H1 (cell line): Measurements from ENCODE around the gene KLHDC4. TPM values are rescaled to one million over a fixed set of nuclear protein-coding genes. Genes with fewer than 3 reads are reported as not detected.

ENCODE experiments used
- CTCF ChIA-PET: fragments of 300-600 bp; sonication (Branson Sonifier 250); formaldehyde crosslinking; loops from one replicate; lab custom pipeline; 2021; ENCODE audit not compliant: partially characterized antibody; lab: Charles Lee
- POLR2A ChIA-PET: fragments of 300-600 bp; sonication (Branson Sonifier 250); formaldehyde crosslinking; loops from one replicate; lab custom pipeline; 2021; ENCODE audit warnings: inconsistent platforms; ENCODE audit not compliant: partially characterized antibody; lab: Charles Lee
- DNase-seq, 2 experiments: peaks; one replicate each; pipeline versions ENCODE4 v3.0.0 to v3.0.0-alpha.2; 2010 to 2022; ENCODE audit warnings: low spot score in 2 of 2, low read depth in 1 of 2, mixed read lengths in 1 of 2
- FAIRE-seq: peaks from 2 replicates; lab custom pipeline; 2011; peaks lifted over from hg19 to GRCh38; lab: Jason Lieb, UNC
- H2AFZ ChIP-seq: 2 replicates; pipeline ENCODE4 v1.8.1; 2012; ENCODE audit warnings: low read length, inconsistent platforms
- H2AK5ac ChIP-seq: 2 replicates; pipeline ENCODE4 v1.6.1; 2013; ENCODE audit warnings: low read depth, low read length
- H2BK120ac ChIP-seq: replicated peaks from 2 replicates; pipeline ENCODE3; 2013; ENCODE audit warnings: low read depth, low read length, inconsistent platforms
- H2BK12ac ChIP-seq: 2 replicates; pipeline ENCODE4 v1.6.1; 2013; ENCODE audit warnings: low read depth, low read length
- H2BK15ac ChIP-seq: 2 replicates; pipeline ENCODE4 v1.6.1; 2013; ENCODE audit warnings: low read length
- H2BK20ac ChIP-seq: 2 replicates; pipeline ENCODE4 v1.6.1; 2013; ENCODE audit warnings: low read length
- H2BK5ac ChIP-seq: 2 replicates; pipeline ENCODE4 v1.6.1; 2013; ENCODE audit warnings: low read depth, low read length
- H3K14ac ChIP-seq: 2 replicates; pipeline ENCODE4 v1.6.1; 2013; ENCODE audit warnings: inconsistent platforms; ENCODE audit not compliant: insufficient read length
- H3K18ac ChIP-seq: 2 replicates; pipeline ENCODE4 v1.6.1; 2013; ENCODE audit warnings: low read length; ENCODE audit errors: extremely low read depth
- H3K23ac ChIP-seq: 2 replicates; pipeline ENCODE4 v1.6.1; 2013; ENCODE audit warnings: inconsistent platforms; ENCODE audit not compliant: insufficient read length
- H3K23me2 ChIP-seq: 2 replicates; pipeline ENCODE4 v1.6.1; 2013; ENCODE audit warnings: low read depth, low read length
- H3K27ac ChIP-seq: 2 replicates; pipeline ENCODE4 v1.6.1; 2011; ENCODE audit warnings: low read depth, low read length, inconsistent platforms
- H3K27me3 ChIP-seq, 4 experiments: replicated peaks in 1 of 4; 1 replicate in 1 of 4; 2 replicates in 3 of 4; pipeline versions ENCODE4 v1.6.1 to v1.8.1; 2011 to 2013; ENCODE audit warnings: low read length in 3 of 4, mild to moderate bottlenecking in 3 of 4, inconsistent platforms in 2 of 4, mixed read lengths in 2 of 4, moderate library complexity in 1 of 4; ENCODE audit not compliant: control insufficient read depth in 3 of 4, insufficient read depth in 3 of 4; ENCODE audit errors: extremely low read depth in 1 of 4
- H3K36me3 ChIP-seq, 4 experiments: 2 replicates each; pipeline versions ENCODE4 v1.6.1 to v1.8.1; 2011 to 2013; ENCODE audit warnings: mild to moderate bottlenecking in 4 of 4, low read length in 3 of 4, moderate library complexity in 2 of 4, control low read depth in 1 of 4, inconsistent platforms in 1 of 4; ENCODE audit not compliant: insufficient read depth in 4 of 4, control insufficient read depth in 2 of 4
- H3K4ac ChIP-seq: replicated peaks from 2 replicates; pipeline ENCODE3; 2013; ENCODE audit warnings: low read length, low read depth, mixed read lengths, inconsistent platforms; ENCODE audit not compliant: insufficient read length
- H3K4me1 ChIP-seq, 4 experiments: replicated peaks in 1 of 4; 1 replicate in 1 of 4; 2 replicates in 3 of 4; pipeline versions ENCODE4 v1.6.1 to v1.8.1; 2011 to 2013; ENCODE audit warnings: low read length in 3 of 4, inconsistent platforms in 2 of 4, mixed read lengths in 1 of 4; ENCODE audit not compliant: insufficient read depth in 4 of 4, control insufficient read depth in 3 of 4
- H3K4me2 ChIP-seq, 2 experiments: 2 replicates each; pipeline versions ENCODE4 v1.6.1 to v1.8.1; 2011 to 2013; ENCODE audit warnings: low read depth in 2 of 2, low read length in 2 of 2, control low read depth in 1 of 2, inconsistent platforms in 1 of 2, mild to moderate bottlenecking in 1 of 2; ENCODE audit not compliant: insufficient read depth in 1 of 2
- H3K4me3 ChIP-seq, 4 experiments: fragments of 200-600, 300-600 bp in 1 of 4; sonication (generic), shearing (Covaris generic), sonication (Bioruptor Twin) in 1 of 4; 2 replicates each; pipeline versions ENCODE4 v1.5.1 to v1.8.1; 2011 to 2016; ENCODE audit warnings: low read length in 4 of 4, low read depth in 3 of 4, control low read depth in 2 of 4, inconsistent platforms in 2 of 4, mild to moderate bottlenecking in 2 of 4, mixed read lengths in 1 of 4, moderate library complexity in 1 of 4; ENCODE audit not compliant: insufficient read depth in 2 of 4; ENCODE audit errors: extremely low read depth in 1 of 4
- H3K56ac ChIP-seq: replicated peaks from 2 replicates; pipeline ENCODE3; 2013; ENCODE audit warnings: low read depth, mild to moderate bottlenecking, mixed read lengths, low read length, inconsistent platforms; ENCODE audit not compliant: insufficient read length
- H3K79me1 ChIP-seq: 2 replicates; pipeline ENCODE4 v1.6.1; 2013; ENCODE audit warnings: low read depth, low read length, control low read depth
- H3K79me2 ChIP-seq, 2 experiments: 2 replicates each; pipeline versions ENCODE4 v1.6.1 to v1.8.1; 2012 to 2013; ENCODE audit warnings: low read length in 2 of 2, mild to moderate bottlenecking in 2 of 2, inconsistent platforms in 1 of 2; ENCODE audit not compliant: insufficient read depth in 2 of 2, control insufficient read depth in 1 of 2
- H3K9ac ChIP-seq, 4 experiments: replicated peaks in 1 of 4; 1 replicate in 1 of 4; 2 replicates in 3 of 4; pipeline versions ENCODE4 v1.6.1 to v1.8.1; 2011 to 2013; ENCODE audit warnings: low read depth in 3 of 4, low read length in 3 of 4, control low read depth in 2 of 4, mild to moderate bottlenecking in 2 of 4, moderate library complexity in 2 of 4, inconsistent platforms in 1 of 4; ENCODE audit errors: extremely low read depth in 1 of 4
- H3K9me3 ChIP-seq, 2 experiments: 2 replicates each; pipeline versions ENCODE4 v1.6.1 to v1.8.1; 2012 to 2013; ENCODE audit warnings: mild to moderate bottlenecking in 2 of 2, moderate library complexity in 2 of 2, control low read depth in 1 of 2, inconsistent platforms in 1 of 2, low read depth in 1 of 2, low read length in 1 of 2, mixed read lengths in 1 of 2; ENCODE audit not compliant: insufficient read depth in 2 of 2
- H4K20me1 ChIP-seq, 2 experiments: replicated peaks in 1 of 2; 2 replicates each; pipeline versions ENCODE3 to v1.8.1; 2011 to 2013; ENCODE audit warnings: inconsistent platforms in 2 of 2, low read length in 2 of 2, mild to moderate bottlenecking in 1 of 2; ENCODE audit not compliant: insufficient read depth in 2 of 2, control insufficient read depth in 1 of 2
- H4K5ac ChIP-seq: 2 replicates; pipeline ENCODE4 v1.6.1; 2013; ENCODE audit warnings: low read length, low read depth, mixed read lengths, inconsistent platforms; ENCODE audit not compliant: insufficient read length
- H4K8ac ChIP-seq: 2 replicates; pipeline ENCODE4 v1.8.0; 2013; ENCODE audit warnings: mild to moderate bottlenecking, moderate library complexity, low read length, inconsistent platforms; ENCODE audit not compliant: insufficient read depth; ENCODE audit errors: extremely low read depth
- H4K91ac ChIP-seq: replicated peaks from 2 replicates; pipeline ENCODE3; 2013; ENCODE audit warnings: low read length, mixed read lengths, inconsistent platforms; ENCODE audit not compliant: insufficient read length
- CTCF ChIP-seq, 3 experiments: IDR thresholded peaks; 1 replicate in 2 of 3; 2 replicates in 1 of 3; pipeline versions ENCODE4 v1.5.1 to v1.6.1; 2011; ENCODE audit warnings: low read length in 3 of 3, mild to moderate bottlenecking in 3 of 3, inconsistent platforms in 2 of 3, low read depth in 1 of 3, moderate library complexity in 1 of 3; ENCODE audit not compliant: insufficient read depth in 1 of 3; ENCODE audit errors: control extremely low read depth in 1 of 3
- E2F6 ChIP-seq: IDR thresholded peaks from 2 replicates; pipeline ENCODE4 v1.6.1; 2012; ENCODE audit warnings: inconsistent platforms
- GTF2F1 ChIP-seq: IDR thresholded peaks from 2 replicates; pipeline ENCODE4 v1.6.1; 2012; ENCODE audit warnings: low read depth, low read length, improper control_type of control experiment, borderline replicate concordance
- NRF1 ChIP-seq: IDR thresholded peaks from 2 replicates; pipeline ENCODE4 v1.6.1; 2011; ENCODE audit warnings: mild to moderate bottlenecking, low read depth, low read length, improper control_type of control experiment
- RBBP5 ChIP-seq: IDR thresholded peaks from 2 replicates; pipeline ENCODE4 v1.7.1; 2012; ENCODE audit warnings: low read depth, mild to moderate bottlenecking, inconsistent platforms, low read length, moderate library complexity, borderline replicate concordance
- SIX5 ChIP-seq: IDR thresholded peaks from 2 replicates; pipeline ENCODE4 v1.6.1; 2011; ENCODE audit warnings: mild to moderate bottlenecking, low read depth, low read length
- SRF ChIP-seq: IDR thresholded peaks from 2 replicates; pipeline ENCODE4 v1.6.1; 2011; ENCODE audit warnings: mild to moderate bottlenecking, low read depth, low read length, moderate library complexity
- TEAD4 ChIP-seq: IDR thresholded peaks from 2 replicates; pipeline ENCODE4 v1.6.1; 2012; ENCODE audit warnings: low read depth, low read length, inconsistent platforms, mixed read lengths
- USF2 ChIP-seq: IDR thresholded peaks from 2 replicates; pipeline ENCODE4 v1.6.1; 2011; ENCODE audit warnings: low read length, improper control_type of control experiment
- WGBS, 2 experiments: shearing (Covaris generic) in 1 of 2; methylation state at CpG; one replicate each; pipeline versions ENCODE4 v1.1.6 to v1.1.7; 2013 to 2015; ENCODE audit warnings: low lambda C conversion rate in 2 of 2, mixed read lengths in 2 of 2, inconsistent platforms in 1 of 2, low coverage in 1 of 2, missing lambda C conversion rate in 1 of 2; ENCODE audit not compliant: insufficient replicate concordance in 2 of 2, insufficient coverage in 1 of 2, insufficient read length in 1 of 2; ENCODE audit errors: extremely low coverage in 1 of 2, missing lambda C conversion rate in 1 of 2; 5-methylcytosine and 5-hydroxymethylcytosine counted together
- polyA plus RNA-seq, 7 experiments: library from polyadenylated mRNA; depleted of rRNA in 3 of 7; stranded (reverse) in 5 of 7; unstranded in 2 of 7; fragments of >200 nt in 5 of 7; fragments of 200-250 nt in 2 of 7; gene quantifications; 1 replicate in 5 of 7; 2 replicates in 1 of 7; 4 replicates in 1 of 7; pipeline versions ENCODE4 v1.2.1 to v1.2.3, GENCODE V29; 2011 to 2013; ENCODE audit warnings: missing spikeins in 2 of 7, mixed read lengths in 2 of 7
- total RNA-seq: library from RNA; stranded (reverse); fragmentation: NEBNext Ultra II Directional; extraction: Animal tissue kit (Norgen Biotek cat#: 25700); gene quantifications from 2 replicates; pipeline ENCODE4 v1.2.1, GENCODE V29; 2021

Gene KLHDC4
- total and polyA plus RNA-seq, 2 of the 8 experiments (the other 6 are each of a cell fraction or from before 2014, with no cell fraction given): 23.7 to 63.9 TPM

- H2BK5ac ChIP-seq: no peak overlapping the region
- no peaks in the 10 kb centered on the region for H3K9me3 ChIP-seq
- H3K79me1 ChIP-seq: no peaks in the 10 kb centered on the region
- CTCF ChIA-PET: interaction anchor here (0.7 to 6.6 kb wide), 4 partner anchors 14 to 60 kb away, joined by 3 to 47 read pairs (median 3); no protein-coding TSS in a partner anchor
- H3K14ac ChIP-seq: no peak overlapping the region
- H3K4me2 ChIP-seq: no peak overlapping the region
- peaks cover 0 to 7% (median 0%) of the 10 kb centered on the region in 4 experiments; a peak in 1 of 8 replicates for H3K36me3 ChIP-seq
- POLR2A ChIA-PET: no interaction called here
- H3K4me1 ChIP-seq: no peaks in the 10 kb centered on the region; a peak in 1 of 7 replicates
- H3K27me3 ChIP-seq: no peaks in the 10 kb centered on the region
- H3K23me2 ChIP-seq: no peaks in the 10 kb centered on the region
- DNase-seq (no peak), FAIRE-seq (no peak)
- no peak overlapping the region for H3K18ac ChIP-seq
- no peak overlapping the region for H2BK12ac ChIP-seq
- no peak overlapping the region for H3K4ac ChIP-seq
- no peak overlapping the region for H3K9ac ChIP-seq
- H2BK15ac ChIP-seq: no peak overlapping the region
- no peak overlapping the region for H3K23ac ChIP-seq
- no peak overlapping the region for H2BK20ac ChIP-seq
- H4K20me1 ChIP-seq: peaks cover 7 to 14% of the 10 kb centered on the region in 2 experiments
- H2AFZ ChIP-seq: no peak overlapping the region
- H3K79me2 ChIP-seq: no peaks in the 10 kb centered on the region
- H2BK120ac ChIP-seq: no peak overlapping the region
- no peak overlapping the region for H3K27ac ChIP-seq
- H4K5ac ChIP-seq: no peak overlapping the region
- 97% methylated on average over 14 of the region's 14 CpGs; no CpG with 5 or more reads in 1 of the 2 experiments for WGBS, 2 experiments
- H4K8ac ChIP-seq: no peak overlapping the region
- H3K4me3 ChIP-seq: no peak overlapping the region
- no peak overlapping the region for H3K56ac ChIP-seq
- no peak overlapping the region for H2AK5ac ChIP-seq
- no peak overlapping the region for H4K91ac ChIP-seq
- TF ChIP-seq CTCF (IDR thresholded peaks at IDR 0.05; ENCODE audit: control extremely low read depth in 1 of 3, insufficient read depth in 1 of 3, low read depth in 1 of 3, low read length in 3 of 3) (no peak), USF2 (no peak), TEAD4 (no peak), SRF (no peak), SIX5 (no peak), GTF2F1 (no peak), NRF1 (no peak), E2F6 (no peak), RBBP5 (no peak)
Observed at GRCh38 chr16:87687998-87688529, 77.7 kb downstream of the KLHDC4 start.
